HG03066 (cell line): ENCODE results near the gene LMNA.
"Not testable (repeated sequence)": the region's sequence is repeated elsewhere in the genome, so short reads cannot be mapped to it uniquely, and the experiment has no call there.

Source experiments
- ATAC-seq: cut with Tn5 transposase; IDR thresholded peaks from one replicate; pipeline ENCODE4 v1.9.1; 2021; ENCODE audit warnings: low read depth; ENCODE audit not compliant: unreplicated experiment

The LMNA gene

DNA sequence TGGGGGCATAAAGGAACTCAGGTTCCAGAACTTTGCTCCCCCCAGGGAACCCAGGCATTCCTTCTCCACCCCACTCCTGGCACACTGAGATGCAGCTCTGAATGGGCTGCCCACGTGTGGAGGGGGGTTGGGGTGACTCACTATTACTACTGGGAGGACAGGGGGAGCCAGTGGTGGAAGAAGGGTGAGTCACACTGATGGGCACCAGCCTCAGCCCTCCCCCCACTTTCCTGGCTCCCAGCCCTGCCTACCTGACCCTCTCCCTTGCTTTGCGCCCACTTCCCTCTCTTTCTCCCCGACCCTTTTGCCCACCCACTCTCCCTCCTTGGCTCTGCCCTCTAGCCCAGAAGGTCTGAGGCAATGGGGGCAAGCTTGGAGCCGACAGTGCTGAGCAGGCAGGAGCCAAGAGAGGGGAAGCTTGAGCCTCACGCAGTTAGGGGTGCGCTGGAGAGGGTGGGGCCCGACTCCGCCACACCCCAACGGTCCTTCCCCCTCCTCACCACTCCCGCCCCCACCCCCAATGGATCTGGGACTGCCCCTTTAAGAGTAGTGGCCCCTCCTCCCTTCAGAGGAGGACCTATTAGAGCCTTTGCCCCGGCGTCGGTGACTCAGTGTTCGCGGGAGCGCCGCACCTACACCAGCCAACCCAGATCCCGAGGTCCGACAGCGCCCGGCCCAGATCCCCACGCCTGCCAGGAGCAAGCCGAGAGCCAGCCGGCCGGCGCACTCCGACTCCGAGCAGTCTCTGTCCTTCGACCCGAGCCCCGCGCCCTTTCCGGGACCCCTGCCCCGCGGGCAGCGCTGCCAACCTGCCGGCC is at the start of gene LMNA:
TSS of gene LMNA (plus strand) at position 611 of the 818 bp plus-strand sequence. CDS start 208 bp downstream, outside the sequence.
- ATAC-seq: peak; percentile 79

DNA sequence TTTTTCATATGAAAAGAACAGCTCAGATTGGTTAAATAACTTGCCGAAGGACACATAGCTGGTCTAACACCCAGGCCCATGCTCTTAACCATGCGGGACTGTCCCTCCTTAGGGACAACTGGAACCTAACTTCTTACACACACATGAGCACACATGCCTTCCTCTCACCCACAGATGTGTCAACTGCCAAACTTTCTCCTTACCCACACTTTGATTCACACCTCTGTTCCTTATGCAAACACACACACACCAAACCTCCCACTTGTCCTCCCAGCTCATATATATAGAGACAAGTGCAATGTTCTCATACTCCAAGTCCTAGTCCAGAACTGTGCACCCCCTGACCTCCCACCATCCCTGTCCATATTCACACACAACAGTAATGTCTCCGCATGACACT is 49.3 kb upstream of the LMNA start:
- no peak for ATAC-seq

DNA sequence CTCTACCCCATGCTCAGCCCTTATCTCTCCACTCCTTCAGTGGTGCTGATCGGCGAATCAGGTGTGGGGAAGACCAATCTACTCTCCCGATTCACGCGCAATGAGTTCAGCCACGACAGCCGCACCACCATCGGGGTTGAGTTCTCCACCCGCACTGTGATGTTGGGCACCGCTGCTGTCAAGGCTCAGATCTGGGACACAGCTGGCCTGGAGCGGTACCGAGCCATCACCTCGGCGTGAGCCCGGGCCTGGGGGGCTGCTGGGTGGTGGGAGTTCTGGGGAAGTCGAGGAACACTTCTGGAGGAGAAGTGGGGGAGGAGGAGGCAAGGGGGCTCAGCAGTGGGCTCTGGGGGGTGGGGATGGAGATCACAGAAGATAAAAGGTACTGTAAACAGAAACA is 48.6 kb upstream of the LMNA start:
- ATAC-seq: no peak

DNA sequence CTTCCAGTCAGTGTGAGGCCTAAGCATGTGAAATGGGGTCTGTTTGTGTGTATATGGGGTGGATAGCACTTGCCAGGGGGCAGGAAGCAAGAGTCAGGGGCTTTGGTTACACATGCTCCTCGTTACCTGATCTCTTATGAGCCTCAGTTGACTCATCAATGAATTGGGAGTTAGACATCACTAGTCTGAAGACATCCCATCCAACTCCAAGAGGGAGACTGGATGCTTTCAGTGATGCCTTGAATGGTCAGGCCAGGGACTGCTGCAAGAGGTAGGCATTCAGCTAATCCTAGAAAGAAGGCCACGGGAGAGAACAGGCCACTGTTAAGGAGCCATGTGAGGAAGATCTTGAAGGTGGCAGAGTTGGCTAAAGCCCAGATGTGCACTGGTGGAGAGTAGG is 47.2 kb upstream of the LMNA start:
- no peak for ATAC-seq

DNA sequence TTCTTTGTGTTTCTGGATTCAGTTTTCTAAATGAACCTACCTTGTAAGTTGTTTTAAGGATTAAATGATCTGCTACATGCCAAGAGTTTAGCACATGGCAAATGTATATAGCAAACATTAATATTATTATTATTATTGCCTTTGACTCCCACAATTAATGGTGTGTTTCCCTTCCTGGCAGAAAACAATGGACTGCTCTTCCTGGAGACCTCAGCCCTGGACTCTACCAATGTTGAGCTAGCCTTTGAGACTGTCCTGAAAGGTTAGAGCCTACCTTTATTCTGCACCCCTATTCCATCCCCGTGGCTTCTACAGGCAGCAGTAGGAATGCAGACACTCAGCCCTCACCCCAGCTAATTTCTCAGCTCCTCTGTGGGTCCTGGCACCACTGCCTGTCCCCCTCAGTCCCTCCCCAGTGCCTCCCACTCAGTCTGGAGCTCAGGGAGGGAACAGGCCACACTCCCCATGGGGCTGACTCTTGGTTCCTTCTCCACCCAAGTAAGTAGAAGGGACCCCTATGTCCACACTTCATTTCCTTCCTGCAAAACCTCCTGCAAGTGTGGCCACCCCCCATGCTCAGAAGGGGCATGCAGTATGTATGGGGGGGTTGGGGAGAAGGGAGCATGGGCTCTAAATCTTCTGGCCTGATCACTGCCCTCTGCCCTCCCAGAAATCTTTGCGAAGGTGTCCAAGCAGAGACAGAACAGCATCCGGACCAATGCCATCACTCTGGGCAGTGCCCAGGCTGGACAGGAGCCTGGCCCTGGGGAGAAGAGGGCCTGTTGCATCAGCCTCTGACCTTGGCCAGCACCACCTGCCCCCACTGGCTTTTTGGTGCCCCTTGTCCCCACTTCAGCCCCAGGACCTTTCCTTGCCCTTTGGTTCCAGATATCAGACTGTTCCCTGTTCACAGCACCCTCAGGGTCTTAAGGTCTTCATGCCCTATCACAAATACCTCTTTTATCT is 44.7 kb upstream of the LMNA start:
- ATAC-seq: no peak

DNA sequence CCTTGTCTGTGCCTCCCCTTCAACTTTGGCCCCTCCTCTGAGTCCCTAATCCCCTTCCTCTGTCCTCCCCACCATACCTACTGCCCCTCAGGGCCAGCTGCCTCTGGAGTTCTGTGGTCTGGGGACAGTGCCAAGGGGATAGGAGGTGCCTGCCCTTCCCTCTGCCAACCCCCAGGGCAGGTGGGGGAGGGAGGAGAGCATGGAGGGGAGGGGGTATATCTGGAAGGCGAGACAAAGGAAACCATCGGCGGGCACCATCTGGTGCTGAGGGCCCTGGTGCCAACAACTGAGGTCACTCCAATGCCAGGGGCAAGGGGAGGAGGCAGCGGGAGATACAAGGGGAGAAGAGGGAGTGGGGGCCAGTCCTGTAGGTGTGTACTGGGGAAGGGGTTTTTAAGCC is 44.0 kb upstream of the LMNA start:
- no peak for ATAC-seq

DNA sequence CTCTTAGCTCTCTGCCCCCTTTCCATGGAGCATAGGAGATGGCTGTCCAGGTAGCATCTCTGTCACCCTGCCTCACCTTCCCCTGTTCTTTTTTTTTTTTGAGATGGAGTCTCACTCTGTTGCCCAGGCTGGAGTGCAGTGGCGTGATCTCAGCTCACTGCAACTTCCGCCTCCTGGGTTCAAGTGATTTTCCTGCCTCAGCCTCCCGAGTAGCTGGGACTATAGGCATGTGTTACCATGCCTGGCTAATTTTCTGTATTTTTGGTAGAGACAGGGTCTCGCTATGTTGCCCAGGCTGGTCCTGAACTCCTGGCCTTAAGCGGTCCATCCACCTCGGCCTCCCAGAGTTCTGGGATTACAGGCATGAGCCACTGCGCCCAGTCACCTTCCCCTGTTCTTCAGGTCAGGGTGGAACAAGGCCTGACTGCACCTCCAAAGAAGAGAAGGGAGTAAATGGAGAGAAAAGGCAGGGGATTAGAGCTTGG is 43.1 kb upstream of the LMNA start:
- not testable (repeated sequence) for ATAC-seq

DNA sequence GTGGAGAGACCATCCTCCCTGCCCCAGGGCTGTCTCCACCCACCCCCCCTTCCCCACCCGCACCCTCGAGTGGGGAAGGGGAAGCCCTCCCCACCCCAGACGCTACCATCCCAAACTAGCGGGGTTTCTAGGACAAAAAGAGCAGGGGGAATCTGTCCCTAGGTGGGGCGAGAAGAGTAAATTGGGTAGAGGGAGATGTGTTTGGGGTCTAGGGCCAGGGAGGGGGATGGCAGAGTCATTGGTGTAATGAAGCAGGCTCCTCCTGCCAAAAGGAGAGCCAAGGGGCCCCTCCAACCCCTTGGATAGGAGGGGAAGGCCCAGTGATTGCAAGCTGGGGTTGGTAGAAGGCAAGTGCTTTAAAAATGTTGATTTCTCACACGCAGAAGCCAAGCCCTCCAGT is 42.3 kb upstream of the LMNA start:
- no peak for ATAC-seq

DNA sequence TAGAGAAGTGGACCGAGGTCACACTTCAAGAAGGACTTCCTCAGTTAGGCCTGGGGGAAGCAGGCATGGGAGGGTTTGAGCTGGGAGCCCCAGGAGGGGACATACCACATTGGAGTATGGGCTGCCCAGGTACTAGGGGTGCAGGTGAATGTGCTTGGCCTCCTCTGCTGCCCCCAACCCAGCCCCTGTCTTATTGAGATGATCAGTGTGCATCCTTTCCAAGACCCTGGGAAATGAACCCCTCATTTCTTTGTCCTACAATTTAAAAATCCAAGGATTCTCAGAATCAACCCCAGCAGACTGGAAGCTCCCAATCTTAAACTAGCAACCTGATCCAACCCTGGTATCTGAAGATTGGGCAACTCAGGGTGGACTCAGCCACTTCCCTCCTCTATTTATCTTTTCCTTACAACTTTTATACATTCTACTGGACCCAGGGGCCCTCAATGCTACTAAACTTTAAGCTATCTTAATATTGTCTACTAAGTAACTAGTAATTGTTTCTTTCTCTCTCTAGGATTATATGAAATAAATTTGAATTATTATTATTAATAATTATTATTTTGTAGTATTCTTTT is 41.3 kb upstream of the LMNA start:
- no peak for ATAC-seq

DNA sequence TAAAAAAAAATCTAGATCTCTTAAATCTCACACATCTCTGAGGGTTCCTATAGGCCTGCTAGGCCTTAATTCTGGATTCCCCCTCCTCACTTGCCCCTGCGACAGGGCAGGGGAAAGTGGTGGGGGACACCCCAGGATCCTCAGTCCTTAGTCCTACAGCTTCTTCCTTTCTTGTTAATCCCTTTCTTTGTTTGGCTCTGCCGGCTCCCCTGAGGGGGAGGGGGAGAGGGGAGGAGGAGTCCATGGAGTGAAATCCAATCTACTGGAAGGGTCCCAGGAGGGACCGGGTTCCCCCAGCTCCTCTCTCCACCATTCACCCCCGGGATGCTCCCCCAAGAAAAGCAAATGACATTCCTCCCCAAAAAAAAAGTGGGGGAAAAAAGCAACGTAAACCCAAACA is 40.8 kb upstream of the LMNA start:
- ATAC-seq: no peak

DNA sequence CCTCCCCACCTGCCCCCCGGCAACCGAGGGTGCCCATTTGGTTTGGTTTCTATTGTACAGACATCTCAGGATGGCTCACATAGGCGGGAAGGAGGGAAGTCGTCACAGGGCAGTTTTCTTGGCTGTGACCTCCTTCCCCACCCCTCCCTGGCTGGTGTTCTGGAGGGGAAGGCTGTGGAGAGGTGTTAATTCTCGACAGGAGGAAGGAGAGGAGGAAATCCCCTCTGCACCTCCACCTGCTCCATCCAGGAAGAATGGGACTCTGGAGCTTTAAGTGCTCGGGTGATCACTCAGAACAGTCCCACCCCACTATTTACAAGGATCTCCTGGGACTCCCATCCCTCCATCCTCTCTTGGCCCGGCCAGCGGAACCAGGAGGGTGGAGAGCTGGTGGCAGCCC is 39.9 kb upstream of the LMNA start:
- no peak for ATAC-seq

DNA sequence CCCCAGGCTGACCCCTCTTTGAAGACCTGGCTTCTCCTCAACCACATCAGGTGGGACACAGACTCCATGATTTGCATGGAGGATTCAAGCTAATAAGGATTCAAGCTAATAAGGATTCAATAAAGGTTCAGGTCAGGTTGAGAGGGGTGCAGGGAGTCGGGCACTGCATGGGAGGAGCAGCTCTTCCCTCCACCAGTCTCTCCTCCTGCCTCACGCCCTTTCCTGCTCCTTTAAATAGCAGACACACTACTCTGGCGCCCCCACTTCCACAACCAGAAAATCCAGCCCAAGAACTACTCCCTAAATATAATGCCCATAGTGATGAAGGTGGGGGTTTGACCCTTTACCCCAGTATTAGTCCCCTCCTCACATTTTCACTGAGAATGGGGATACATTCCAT is 39.3 kb upstream of the LMNA start:
- ATAC-seq: no peak

DNA sequence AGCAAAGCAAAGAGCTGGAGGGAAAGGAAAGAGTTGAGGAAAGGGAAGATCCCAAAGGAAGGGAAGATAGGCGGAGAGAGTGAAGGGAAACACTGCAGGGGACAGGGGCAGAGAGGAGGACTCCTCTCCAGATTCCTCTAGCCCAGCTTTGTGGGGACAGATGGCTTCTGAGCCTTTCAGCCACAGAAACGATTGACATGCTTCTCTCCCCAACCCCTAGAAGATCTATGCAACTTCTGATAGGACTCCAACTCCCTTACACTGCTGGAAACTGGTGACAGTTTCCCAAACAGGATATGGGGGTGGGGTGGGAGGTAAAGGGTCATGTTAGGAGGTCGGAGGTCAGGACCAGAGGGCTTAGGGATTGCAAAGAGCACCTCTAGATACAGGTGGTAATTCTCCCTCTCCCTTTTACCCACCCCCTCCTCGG is 38.7 kb upstream of the LMNA start:
- no peak for ATAC-seq

DNA sequence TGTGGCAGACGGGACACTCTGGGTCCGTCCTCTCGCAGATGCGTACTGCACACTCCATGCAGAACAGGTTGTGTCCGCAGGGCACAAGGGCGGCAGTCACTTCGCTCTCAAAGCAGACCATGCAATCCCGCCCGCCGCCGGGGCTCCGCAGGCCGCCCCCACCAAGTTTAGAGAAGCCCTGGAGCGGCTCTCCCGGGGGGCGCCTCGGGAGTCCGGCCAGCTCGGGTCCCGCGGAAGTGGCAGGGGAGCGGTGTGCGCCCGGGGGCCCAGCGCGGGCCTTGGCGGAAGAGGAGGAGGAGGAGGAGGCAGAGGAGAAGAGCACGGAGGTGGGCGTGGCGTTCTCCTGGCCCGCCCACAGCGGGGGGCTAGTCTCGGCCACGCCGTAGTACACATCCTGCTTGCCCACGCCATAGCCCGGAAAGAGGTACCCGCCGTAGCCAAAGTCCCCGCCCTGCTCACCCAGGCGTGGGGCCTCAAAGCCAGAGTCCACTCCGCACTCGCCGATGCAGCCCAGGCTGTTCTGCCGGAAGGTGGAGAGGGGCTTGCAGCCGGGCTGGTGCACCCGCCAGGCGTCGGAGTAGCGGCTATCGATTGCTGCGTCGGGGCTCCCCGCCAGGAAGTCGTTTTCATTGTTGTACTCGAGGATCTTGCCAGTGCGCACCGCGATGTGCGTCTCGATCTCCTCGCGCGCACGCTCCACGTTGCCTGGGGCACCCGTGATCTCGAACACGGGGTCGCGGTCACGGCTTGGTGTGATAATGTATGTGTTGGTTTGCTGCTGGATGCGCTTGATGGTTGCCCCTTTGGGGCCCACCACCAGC is 37.7 kb upstream of the LMNA start:
- peak; percentile 78 for ATAC-seq

DNA sequence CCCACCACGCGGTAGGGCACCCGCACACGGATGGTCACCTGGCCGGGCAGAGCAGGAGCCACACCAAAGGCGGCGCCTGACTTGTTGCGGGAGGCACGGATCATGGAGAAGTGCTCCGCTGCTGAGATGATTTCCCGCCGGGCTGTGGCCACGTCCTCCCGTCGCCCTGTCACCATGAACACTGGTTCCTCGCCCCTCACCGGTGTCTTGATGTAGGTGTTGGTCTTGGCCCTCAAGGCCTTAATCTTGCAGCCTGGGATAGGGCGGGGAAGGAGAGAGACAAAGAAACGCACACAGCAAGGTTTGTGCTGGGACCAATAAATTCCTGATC is 37.1 kb upstream of the LMNA start:
- ATAC-seq: no peak

DNA sequence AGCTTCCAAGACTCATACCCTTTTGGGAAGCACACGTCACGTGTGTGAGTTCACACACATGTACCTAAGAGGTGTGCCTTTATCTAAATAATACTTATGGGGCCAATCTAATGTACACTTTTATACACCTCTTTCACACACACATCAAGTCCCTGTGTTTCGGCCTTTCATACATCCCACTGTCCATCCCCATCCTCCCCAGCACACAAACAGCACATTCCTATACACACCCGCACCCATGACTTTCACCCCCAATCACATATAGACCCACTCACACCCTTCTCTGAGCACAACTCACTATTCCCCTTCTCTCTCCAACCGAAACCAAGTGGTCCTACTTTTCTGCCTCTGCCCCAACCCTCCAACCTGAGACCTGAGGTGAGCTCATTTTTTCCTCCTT is 35.8 kb upstream of the LMNA start:
- no peak for ATAC-seq

DNA sequence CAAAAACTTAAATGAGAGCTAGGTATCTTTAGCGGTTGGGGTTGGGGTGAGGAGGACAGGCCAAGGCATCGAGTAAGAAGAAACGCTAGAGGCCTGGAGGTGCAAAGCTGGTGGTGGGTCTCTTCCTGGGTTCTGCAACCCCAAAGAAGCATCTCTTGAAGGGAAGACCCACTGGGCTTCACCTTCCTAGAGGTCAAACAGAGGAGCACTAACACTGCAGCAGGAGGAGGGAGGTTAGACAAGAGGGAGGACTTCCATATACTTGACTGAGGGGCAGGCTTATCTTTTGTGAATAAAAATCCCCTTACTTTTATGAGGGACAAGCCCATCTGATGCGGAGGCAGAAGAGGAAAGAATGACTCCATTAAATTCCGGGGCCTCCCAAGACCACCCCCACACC is 34.7 kb upstream of the LMNA start:
- ATAC-seq: no peak

DNA sequence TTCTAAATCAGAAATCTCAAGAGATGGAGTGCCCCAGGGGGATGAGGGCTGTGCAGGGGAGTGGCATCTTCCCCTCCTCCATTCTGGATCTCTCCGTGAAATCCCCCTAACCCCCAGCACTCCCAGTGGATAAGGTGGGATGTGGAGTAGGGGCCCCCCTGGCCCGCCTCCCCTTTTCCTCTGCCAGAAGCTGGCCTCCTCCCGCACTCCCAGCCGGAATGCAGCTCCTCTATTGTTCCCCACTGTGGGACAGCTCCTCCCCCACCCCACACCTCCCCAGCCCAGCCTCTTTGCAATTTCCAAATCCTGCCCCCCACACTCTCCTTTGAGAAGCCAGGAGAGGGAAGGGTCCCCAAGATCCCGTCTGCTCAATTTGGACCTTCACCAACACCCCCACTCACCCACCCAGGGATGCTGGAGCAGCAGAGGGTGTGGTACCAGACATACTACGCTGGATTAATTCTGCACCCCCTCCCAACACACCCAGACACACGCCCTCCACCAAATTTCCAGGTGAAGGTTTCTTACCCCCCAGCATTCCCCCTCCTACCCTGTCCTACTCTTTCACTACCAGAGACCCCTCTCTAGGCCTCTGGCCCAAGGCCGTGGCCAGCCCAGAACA is 34.2 kb upstream of the LMNA start:
- no peak for ATAC-seq

DNA sequence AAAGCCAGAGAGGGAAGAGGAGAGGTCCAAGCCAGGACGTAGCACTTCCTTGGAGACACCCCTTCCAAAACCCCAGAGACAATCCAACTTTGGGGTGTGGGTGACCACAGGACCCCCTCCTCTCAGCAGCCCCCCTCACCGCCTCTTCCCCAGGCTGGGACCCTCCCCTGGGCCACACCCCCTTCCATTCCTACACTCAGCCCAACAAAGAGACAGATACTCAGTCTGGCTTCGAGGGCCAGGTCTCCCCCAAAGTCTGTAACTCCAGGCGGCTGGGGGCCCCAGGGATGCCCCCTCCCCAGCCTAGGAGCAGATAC is 33.7 kb upstream of the LMNA start:
- ATAC-seq: no peak
